ENCODE results near the gene NOP56.

NOP56 gene

DNA sequence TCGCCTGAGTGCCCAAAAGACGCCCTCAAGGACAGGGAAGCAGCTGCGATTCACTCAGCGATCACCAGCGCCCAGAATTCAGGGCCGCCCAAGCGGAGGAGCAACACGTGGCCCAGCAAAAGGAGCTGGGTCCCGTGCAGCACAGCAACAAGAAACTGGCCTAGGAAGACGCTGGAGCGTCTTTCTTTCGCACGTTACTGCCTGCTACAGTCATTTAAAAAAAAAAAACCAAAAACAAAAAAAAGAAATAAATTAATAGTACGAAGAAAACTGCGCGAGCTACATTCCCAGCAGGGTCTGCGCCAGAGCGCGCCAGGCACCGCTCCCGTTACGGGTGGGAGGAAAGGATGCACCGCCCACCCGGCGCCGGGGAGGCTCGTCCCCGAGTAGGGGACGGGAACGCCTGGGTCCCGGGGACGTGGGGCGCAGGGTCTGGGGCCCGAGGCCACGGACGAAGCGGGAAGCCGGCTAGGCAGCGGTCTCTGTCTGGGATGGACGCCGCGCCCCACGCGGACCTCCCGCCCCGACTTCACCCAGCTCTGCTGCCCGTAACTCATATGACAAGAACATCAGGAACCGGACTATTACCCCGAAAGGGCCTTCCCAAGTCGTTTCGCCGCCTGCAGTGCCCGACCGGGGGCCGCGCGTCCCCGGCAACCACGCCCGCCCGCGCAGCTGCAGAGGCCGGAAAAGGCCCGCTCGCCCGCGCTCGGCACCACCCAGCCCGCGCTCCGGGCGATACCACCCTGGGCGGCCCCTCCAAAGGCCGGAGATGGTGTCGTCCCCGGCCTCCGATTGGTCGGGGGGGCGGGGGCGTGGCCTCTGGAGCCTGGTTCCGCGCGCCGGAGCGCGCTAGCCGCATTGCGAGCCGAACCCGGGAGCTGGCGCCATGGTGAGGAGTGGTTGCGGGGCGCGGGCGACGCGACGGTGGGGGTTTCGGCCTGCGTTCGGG, at the start of gene NOP56:
NOP56 (plus strand) TSS at position 861 of the 952 bp plus-strand sequence; CDS start at position 890, 29 bp downstream.
- peak; percentile 63 for DNase-seq

- no peak for DNase-seq
Measured at GRCh38 chr20:2602746-2603145, 49.7 kb upstream of the NOP56 start.

- no peak for DNase-seq
Measured at GRCh38 chr20:2603816-2604505, 48.5 kb upstream of the NOP56 start.

GRCh38 chr20:2604506-2604835, 48.0 kb upstream of the NOP56 start:
- no peak for DNase-seq

DNA sequence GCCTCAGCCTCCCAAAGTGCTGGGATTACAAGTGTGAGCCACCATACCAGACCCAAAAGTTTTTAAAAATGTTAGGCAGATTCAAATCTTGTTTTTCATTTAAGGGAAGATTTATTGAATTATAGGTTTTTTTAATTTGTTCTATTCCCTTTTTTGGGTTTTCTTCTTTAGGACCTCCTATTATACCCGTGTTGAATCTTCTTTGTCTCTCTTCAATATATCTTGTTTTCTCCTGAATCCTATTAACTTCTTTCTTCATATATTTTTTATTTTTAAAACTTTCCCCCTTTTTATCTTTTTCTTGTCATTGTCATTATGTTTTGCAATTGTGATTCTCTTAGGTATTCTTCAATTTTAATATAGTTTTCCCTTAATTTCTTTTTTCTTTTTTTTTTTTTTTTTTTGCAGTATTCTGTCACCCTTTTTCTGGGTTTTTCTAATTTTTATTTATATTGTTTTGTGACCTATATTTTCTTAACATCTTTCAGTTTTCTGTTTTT, 45.9 kb upstream of the NOP56 start:
- DNase-seq = no peak

GRCh38 chr20:2610326-2610725, 42.1 kb upstream of the NOP56 start:
- no peak for DNase-seq

DNA sequence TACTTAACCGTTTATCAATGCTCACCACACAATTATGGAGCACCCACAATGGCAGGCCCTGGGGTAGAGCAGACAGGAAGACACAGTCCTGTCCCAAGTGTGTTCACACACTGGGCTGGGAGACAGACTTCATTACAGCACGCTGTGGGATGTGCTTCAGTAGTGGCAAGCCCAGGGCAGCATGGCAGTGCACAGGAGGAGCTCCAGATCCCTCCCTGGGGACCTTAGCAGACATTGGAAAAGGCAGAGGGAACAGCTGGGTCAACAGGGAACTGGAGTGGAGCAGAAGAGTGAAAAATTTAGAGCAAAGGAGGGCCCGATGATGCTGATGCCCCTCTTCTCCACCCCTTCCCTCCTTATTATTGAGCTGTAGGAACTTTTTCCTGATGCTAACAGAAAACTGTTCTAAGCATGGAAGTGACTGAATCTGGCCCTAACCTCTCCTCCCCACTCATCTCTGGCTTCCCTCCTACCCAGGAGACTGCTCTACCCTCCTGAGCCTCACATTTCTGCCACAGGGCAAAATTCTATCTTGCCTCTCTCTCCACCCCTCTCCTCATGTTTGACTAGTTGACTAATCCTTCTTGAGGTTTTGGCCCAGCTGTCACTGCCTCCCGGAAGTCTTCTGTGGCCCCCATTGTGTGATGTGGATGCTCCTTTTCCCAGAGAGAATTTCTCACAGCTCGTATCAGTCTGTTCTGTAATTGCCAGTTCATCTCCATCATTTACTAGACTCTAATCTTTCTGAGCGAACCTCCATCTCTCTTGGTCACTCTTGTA, 41.3 kb upstream of the NOP56 start:
- no peak for DNase-seq

DNA sequence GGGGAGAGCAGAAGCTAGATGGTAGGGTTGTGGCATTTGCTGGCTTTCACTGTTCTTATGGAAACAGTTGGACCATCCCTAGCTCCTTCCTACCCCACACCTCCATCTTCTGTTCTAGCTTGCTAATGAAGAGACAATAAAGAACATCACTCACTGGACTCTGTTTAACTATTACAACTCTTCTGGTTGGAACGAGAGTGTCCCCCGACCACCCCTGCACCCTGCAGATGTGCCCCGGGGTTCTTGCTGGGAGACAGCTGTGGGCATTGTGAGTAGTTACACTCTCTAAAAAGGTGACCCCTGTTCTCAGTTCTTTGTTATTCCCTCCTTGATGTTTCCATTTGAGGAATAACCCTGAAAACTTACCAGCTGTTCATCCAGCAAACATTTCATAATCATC, 40.4 kb upstream of the NOP56 start:
- no peak for DNase-seq

DNA sequence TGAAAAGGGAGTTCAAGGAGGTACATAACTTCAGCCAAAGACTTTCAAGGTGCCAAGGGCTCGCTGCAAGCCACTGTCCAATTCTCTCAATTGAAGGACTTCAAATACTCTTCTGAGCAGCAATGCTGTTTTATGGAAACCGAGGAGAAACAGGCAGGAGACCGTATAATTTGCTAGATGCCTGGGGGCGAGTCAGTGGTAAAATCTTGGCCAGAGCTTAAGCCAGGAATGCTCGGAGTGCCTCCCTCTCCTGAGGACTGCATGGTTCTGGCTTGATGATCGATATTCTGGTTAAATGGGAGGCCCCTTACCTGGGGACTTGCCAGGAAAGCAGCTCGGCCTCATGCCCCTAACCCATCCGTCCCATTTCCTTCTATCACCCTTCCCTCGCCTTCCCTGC, 35.8 kb upstream of the NOP56 start:
- no peak for DNase-seq

DNA sequence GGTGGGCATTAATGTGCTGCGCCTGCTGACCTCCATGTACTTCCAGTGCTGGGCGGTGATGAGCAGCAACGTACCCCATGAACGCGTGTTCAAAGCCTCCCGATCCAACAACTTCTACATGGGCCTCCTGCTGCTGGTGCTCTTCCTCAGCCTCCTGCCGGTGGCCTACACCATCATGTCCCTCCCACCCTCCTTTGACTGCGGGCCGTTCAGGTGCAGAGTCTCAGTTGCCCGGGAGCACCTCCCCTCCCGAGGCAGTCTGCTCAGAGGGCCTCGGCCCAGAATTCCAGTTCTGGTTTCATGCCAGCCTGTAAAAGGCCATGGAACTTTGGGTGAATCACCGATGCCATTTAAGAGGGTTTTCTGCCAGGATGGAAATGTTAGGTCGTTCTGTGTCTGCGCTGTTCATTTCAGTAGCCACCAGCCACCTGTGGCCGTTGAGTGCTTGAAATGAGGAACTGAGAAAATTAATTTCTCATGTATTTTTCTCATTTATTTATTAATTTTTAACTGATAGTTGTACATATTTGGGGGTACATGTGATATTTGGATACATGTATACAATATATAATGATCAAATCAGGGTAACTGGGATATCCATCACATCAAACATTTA, 35.2 kb upstream of the NOP56 start:
- DNase-seq = no peak

GRCh38 chr20:2618815-2619214, 33.6 kb upstream of the NOP56 start:
- no peak for DNase-seq

DNA sequence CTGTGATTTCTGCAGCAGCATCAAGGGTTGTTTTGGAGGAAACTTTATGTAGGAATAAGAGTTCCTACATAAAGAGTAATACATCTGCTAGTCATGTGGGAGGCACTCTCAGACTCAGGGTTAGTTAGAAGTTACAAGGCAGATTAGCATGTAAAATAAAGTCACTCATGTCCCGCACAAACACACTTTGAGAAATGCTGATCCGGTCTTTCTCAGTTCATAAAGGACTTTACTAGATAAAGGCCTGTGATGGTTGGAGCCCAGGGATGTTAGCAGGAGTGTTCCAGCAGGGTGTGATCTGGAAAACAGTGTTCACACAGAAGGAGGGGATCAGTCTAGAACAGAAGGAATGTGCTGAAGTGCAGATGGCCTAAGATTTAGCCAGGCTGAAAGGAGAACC, 33.1 kb upstream of the NOP56 start:
- no peak for DNase-seq

GRCh38 chr20:2619961-2620595, 32.4 kb upstream of the NOP56 start:
- DNase-seq = no peak

GRCh38 chr20:2624190-2624589, 28.2 kb upstream of the NOP56 start:
- no peak for DNase-seq

- no peak for DNase-seq
Measured at GRCh38 chr20:2625062-2625461, 27.4 kb upstream of the NOP56 start.

DNA sequence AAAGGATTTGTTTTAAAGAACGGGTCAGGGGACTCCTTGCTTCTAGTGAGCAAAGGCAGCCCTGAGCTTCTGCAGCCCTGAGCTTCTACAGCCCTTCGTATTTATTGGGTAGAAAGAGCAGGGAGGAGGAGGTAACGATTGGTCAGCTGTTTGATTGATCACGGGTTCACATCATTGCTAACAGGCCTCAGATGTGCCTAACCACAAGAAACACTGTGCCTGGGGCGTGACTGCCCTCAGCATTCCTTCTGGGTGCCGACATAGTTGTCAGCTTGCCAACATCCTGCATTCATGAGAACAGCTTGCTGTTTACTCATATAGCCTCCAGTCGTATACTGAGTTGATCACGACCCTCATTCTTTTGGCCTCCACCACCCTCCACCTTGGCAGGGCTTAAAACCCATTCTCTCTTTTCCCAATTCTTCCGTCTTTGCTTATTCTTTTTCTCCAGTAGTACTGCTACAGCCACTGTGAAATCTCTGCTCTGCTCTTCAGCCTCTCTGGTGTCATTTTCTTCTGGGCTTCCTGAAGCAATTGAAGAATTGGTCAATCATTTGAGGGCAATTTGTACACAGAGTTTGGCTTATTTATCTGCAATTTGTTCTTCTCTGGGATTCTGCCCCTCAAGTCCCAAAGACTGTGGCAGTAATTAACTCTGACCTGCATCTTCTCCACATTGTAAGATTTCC, 25.4 kb upstream of the NOP56 start:
- no peak for DNase-seq

- DNase-seq = no peak
Measured at GRCh38 chr20:2631228-2631627, 21.2 kb upstream of the NOP56 start.

GRCh38 chr20:2633381-2633780, 19.1 kb upstream of the NOP56 start:
- no peak for DNase-seq

DNA sequence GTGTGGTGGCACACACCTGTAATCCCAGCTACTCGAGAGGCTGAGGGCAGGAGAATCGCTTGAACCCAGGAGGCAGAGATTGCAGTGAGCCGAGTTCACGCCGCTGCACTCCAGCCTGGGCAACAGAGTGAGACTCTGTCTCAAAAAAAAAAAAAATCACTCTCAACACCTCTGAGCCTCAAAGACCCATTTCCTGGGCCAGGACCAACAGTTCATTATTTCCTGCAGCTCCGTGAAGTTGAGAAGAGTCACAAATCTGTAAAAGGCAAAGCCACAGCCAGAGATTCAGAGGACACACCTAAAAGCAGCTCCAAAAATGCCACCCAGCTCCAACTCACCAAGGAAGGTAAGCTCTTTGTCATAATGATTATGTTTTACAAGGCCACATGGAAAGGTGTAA, 15.2 kb upstream of the NOP56 start:
- DNase-seq = no peak

- DNase-seq = no peak
Measured at GRCh38 chr20:2640260-2640659, 12.2 kb upstream of the NOP56 start.

- no peak for DNase-seq
Measured at GRCh38 chr20:2640899-2641298, 11.5 kb upstream of the NOP56 start.

DNA sequence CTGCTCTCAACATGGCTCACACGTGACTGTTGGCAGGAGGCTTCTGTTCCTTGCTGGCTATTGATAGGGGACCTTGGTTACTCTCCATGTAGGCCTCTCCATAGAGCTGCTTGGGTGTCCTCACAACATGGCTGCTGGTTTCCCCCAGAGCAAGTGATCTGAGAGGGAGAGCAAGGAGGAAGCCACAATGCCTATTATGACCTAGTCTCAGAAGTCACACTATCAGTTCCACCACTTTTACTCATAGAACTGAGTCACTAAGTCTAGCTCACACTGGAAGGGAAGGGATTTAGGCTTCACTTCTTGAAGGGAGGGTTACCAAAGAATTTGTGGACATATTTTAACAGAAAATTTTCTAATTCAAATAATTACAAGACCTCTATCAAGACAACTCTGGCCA, 8.7 kb upstream of the NOP56 start:
- no peak for DNase-seq
